ENCODE results near the gene PMF1.
A peak's percentile ranks its signal among the peaks of the same experiment; 100 is the strongest.
"Not testable (repeated sequence)": the region's sequence is repeated elsewhere in the genome, so short reads cannot be mapped to it uniquely, and the experiment has no call there.

PMF1 gene, protein sequence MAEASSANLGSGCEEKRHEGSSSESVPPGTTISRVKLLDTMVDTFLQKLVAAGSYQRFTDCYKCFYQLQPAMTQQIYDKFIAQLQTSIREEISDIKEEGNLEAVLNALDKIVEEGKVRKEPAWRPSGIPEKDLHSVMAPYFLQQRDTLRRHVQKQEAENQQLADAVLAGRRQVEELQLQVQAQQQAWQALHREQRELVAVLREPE

DNA sequence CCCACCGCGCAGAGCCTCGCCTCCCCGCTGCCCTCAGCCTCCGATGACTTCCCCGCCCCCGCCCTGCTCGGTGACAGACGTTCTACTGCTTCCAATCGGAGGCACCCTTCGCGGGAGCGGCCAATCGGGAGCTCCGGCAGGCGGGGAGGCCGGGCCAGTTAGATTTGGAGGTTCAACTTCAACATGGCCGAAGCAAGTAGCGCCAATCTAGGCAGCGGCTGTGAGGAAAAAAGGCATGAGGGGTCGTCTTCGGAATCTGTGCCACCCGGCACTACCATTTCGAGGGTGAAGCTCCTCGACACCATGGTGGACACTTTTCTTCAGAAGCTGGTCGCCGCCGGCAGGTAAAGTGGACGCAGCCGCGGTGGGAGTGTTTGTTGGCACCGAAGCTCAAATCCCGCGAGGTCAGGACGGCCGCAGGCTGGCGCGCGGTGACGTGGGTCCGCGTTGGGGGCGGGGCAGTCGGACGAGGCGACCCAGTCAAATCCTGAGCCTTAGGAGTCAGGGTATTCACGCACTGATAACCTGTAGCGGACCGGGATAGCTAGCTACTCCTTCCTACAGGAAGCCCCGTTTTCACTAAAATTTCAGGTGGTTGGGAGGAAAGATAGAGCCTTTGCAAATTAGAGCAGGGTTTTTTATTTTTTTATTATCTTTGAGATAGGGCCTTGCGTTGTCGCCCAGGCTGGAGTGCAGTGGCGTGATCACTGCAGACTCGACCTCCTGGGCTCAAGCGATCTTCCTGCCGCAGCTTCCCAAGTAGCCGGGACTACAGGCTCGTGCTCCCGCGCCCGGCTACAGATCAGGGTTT, at the start of gene PMF1:
Gene PMF1 (plus strand): TSS at position 175 of the 811 bp plus-strand sequence. CDS start 9 bp downstream, at position 184.
- ATAC-seq, result peak; percentile 93
- DNase-seq, result peak; percentile 93 to 96
- peaks cover 57% of the 10 kb centered on the region for H3K4me1 Mint-ChIP-seq
- peak within 1 kb of the TSS; percentile 98 to 99 for H3K27ac Mint-ChIP-seq
- no peaks in the 10 kb centered on the region for H3K27me3 Mint-ChIP-seq
- H3K9me3 Mint-ChIP-seq, result no peaks in the 10 kb centered on the region
- peak within 1 kb of the TSS; percentile 93 to 97 for H3K4me3 Mint-ChIP-seq

DNA sequence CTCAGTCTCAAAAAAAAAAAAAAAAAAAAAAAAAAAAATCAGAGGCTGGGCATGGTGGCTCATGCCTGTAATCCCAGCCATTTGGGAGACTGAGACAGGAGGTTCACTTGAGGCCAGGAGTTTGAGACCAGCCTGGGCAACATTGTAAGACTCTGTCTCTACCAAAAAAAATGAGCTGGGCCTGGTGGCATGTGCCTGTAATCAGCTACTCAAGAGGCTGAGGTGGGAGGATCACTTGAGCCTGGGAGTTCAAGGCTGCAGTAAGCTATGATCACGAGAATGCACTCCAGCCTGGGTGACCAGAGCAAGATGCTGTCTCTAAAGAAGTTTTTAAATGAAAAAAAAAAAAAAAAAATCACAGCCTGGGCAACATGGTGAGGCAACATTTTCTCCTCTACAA, 49.1 kb upstream of the PMF1 start:
- no peak overlapping the region for H3K27ac Mint-ChIP-seq
- H3K27me3 Mint-ChIP-seq, result no peaks in the 10 kb centered on the region
- peaks cover 48% of the 10 kb centered on the region for H3K4me1 Mint-ChIP-seq
- no peak overlapping the region for H3K4me3 Mint-ChIP-seq
- peaks cover 6 to 8% of the 10 kb centered on the region in 2 donors for H3K9me3 Mint-ChIP-seq
- no peak for ATAC-seq
- no peak for DNase-seq

DNA sequence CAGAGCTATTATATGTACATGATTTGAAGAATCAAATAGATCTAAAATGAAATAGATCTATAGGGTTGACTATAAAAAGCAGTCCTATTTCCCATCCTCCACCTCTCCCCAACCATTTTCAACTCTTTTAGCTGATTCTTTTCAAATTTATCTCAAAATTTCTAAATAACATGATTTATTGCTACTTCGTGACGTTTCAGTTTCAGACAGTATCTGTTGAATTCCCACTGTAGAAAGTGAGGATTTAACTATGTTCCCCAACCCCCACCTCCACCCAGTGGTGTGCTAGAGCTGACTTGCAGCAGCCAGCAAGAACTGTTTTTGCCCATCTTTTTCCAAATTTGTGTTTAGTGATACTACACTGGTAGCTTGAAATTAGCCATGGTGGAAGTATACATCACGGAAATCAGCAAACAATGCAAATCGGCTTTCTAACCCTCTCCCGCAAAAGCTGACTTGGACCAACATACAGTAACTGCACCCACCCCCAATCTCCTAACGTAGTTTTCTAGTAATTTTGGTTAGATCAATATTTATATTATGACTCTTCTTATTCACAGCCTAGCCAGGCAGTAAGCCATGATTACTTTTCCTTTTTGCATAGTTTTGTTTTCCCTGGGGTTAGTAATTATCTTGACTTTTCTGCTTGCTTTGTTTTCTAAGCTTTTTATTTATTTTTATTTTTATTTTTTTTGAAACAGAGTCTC, 48.5 kb upstream of the PMF1 start:
- Mint-ChIP-seq H3K4me1 (peaks cover 42% of the 10 kb centered on the region), H3K9me3 (peaks cover 6 to 8% of the 10 kb centered on the region in 2 donors), H3K27me3 (no peaks in the 10 kb centered on the region), H3K27ac (no peak overlapping the region), H3K4me3 (no peak overlapping the region)
- DNase-seq, result no peak
- ATAC-seq, result no peak

DNA sequence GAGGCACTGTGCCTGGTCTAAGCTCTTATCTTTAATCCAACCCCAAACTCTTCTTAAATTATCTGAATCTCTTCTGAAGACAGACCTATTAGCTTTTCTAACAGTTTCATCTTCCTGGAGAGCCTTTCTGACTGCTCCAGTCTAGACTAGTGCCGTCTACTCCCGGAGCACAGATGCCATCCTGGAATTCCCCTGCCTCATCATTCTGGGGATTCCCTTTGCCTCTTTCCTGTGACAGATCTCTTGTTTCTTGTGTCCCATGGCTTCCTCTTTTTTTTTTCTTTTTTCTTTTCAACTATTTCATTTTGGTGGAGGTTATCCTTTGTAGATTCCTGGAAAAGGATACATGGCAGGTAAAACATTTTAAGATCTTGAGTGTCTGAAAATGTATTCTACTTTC, 47.7 kb upstream of the PMF1 start:
- Mint-ChIP-seq H3K4me1 (peaks cover 34% of the 10 kb centered on the region), H3K27ac (no peak overlapping the region), H3K27me3 (no peaks in the 10 kb centered on the region), H3K4me3 (no peak overlapping the region), H3K9me3 (peaks cover 6 to 8% of the 10 kb centered on the region in 2 donors)
- DNase-seq (no peak), ATAC-seq (no peak)

DNA sequence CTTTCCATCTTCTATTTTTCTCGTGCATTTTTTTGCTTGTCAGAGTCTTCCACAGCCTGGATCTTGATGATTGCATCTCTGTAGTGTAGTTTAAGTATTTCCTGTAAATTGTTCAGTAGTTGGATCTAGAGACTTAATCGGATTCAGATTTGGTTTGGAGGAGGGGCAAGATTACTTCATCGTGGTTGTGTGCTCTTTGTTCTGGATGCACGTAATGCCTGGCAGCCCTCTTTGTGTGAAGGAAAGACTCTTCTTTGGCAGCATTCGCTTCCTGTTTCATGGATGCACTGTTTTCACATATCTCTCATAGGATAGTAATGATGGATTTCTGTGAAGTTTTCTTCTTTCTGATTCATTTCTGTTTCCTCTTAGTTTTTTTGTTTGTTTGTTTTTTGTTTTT, 45.3 kb upstream of the PMF1 start:
- no peak for ATAC-seq
- Mint-ChIP-seq H3K9me3 (peaks cover 6 to 8% of the 10 kb centered on the region in 2 donors), H3K4me3 (no peak overlapping the region), H3K27ac (no peak overlapping the region), H3K27me3 (no peaks in the 10 kb centered on the region), H3K4me1 (peaks cover 12% of the 10 kb centered on the region)
- DNase-seq, result no peak

DNA sequence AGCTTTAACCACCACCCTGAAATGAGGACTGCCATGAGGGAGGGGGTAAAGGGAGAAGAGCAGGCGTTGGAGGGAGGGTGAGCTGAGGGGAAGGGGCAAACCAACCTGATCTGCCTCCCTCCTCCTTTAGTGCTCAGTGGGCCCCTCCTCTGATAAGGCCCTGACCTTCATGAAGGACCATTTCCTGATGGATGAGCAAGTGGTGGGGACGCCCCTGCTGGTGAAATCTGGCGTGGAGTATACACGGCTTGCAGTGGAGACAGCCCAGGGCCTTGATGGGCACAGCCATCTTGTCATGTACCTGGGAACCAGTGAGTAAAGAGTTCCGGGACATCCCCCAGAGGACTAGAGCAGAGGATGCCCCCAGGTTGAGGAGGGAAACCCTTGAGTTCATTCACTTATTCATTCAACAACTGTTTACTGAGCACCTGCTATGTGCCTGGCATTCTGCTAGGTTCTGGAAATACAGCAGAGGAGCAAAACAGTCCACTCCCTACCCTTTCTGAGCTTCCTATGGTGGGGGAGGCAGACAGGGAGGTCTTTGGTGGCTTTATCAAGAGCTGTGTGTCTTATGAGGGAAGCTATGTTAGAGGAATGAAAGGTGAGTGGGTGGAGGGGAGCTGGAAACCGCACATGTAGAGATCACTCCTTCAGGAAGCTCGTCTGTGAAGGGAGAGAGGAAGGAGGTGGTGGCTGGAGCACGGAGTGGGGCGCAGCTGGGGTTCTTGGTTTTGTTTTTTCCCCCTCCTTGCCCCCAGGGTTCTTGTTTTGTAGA, 39.9 kb upstream of the PMF1 start:
- DNase-seq (no peak), ATAC-seq (no peak)
- Mint-ChIP-seq H3K9me3 (no peaks in the 10 kb centered on the region), H3K4me3 (peak overlapping the region in 1 of 2 donors; percentile 43), H3K27ac (peak overlapping the region; percentile 13 to 38), H3K4me1 (peaks cover 25% of the 10 kb centered on the region), H3K27me3 (no peaks in the 10 kb centered on the region)

DNA sequence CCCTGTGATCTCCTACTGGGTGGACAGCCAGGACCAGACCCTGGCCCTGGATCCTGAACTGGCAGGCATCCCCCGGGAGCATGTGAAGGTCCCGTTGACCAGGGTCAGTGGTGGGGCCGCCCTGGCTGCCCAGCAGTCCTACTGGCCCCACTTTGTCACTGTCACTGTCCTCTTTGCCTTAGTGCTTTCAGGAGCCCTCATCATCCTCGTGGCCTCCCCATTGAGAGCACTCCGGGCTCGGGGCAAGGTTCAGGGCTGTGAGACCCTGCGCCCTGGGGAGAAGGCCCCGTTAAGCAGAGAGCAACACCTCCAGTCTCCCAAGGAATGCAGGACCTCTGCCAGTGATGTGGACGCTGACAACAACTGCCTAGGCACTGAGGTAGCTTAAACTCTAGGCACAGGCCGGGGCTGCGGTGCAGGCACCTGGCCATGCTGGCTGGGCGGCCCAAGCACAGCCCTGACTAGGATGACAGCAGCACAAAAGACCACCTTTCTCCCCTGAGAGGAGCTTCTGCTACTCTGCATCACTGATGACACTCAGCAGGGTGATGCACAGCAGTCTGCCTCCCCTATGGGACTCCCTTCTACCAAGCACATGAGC, 36.1 kb upstream of the PMF1 start:
- no peak overlapping the region for H3K4me3 Mint-ChIP-seq
- ATAC-seq, result peak; percentile 26
- no peaks in the 10 kb centered on the region for H3K27me3 Mint-ChIP-seq
- peaks cover 33% of the 10 kb centered on the region for H3K4me1 Mint-ChIP-seq
- no peaks in the 10 kb centered on the region for H3K9me3 Mint-ChIP-seq
- no peak for DNase-seq
- peak overlapping the region in 1 of 2 donors; percentile 59 for H3K27ac Mint-ChIP-seq

DNA sequence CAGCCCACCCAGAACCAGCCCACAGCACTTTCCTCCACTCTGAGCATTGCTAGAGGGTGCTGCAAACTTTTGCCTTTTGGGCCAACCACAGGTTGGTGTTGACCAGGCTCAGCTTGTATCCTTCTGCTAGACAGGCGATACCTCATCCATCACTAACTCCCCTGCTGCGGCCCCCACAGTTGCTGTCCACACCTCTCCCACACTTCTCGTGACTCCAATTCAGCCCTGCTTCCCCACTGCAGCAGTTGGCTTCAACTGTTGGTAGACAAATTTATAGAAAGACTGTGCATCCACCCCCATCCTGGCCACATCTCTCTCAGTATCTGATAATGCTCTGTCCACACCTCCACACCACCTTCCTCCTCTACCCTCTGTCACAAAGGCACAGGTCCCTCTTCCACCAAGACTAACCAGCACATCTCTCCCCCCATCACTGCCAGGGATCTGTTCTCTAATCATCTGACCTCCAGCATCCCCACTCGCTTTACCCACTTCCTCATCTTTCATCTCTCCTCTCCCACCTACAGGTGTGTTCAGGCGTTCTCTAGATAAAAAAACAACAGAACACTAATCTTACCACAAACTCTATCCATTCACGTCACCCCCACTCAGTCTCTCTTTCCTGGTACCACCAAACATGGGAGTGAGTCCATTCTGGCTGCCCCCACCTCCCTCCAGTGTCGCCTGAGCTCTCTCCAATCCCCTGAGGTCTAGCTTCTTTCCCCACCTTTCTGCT, 34.7 kb upstream of the PMF1 start:
- peak overlapping the region in 1 of 2 donors; percentile 47 for H3K27ac Mint-ChIP-seq
- H3K27me3 Mint-ChIP-seq, result no peaks in the 10 kb centered on the region

DNA sequence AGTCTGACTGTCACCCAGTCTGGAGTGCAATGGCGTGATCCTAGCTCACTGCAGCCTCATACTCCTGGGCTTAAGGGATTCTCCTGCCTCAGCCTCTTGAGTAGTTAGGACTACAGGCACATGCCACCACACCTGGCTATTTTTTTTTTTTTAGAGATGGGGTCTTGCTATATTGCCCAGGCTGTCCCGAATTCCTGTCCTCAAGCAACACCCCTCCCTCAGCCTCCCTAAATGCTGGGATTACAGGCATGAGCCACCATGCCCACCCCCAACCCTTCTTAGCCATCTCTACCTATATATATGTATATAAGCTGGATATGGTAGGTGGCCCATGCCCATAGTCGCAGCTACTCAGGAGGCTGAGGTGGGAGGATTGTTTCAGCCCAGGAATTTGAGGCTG, 32.3 kb upstream of the PMF1 start:
- Mint-ChIP-seq H3K27ac (no peak overlapping the region), H3K27me3 (no peaks in the 10 kb centered on the region), H3K4me1 (peaks cover 18% of the 10 kb centered on the region), H3K4me3 (no peak overlapping the region), H3K9me3 (no peaks in the 10 kb centered on the region)
- no peak for ATAC-seq
- no peak for DNase-seq

More for the DNA sequence above, 34.7 kb upstream of the PMF1 start:
- H3K9me3 Mint-ChIP-seq, result no peaks in the 10 kb centered on the region
- H3K4me3 Mint-ChIP-seq, result peak overlapping the region; percentile 9 to 23
- peaks cover 27% of the 10 kb centered on the region for H3K4me1 Mint-ChIP-seq
- DNase-seq (no peak), ATAC-seq (peak; percentile 57)

DNA sequence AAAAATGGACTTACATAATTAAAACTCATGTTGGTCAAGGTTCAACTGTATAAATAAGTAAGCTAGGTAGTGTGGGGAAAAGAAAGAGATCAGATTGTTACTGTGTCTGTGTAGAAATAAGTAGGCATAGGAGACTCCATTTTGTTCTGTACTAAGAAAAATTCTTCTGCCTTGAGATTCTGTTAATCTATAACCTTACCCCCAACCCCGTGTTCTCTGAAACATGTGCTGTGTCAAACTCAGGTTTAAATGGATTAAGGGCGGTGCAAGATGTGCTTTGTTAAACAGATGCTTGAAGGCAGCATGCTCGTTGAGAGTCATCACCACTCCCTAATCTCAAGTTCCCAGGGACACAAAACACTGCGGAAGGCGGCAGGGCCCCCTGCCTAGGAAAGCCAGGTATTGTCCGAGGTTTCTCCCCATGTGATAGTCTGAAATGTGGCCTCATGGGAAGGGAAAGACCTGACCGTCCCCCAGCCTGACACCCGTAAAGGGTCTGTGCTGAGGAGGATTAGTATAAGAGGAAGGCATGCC, 31.3 kb upstream of the PMF1 start:
- not testable (repeated sequence) for H3K4me3 Mint-ChIP-seq, DNase-seq, H3K27me3 Mint-ChIP-seq, ATAC-seq, H3K9me3 Mint-ChIP-seq, H3K27ac Mint-ChIP-seq
- H3K4me1 Mint-ChIP-seq, result peaks cover 23% of the 10 kb centered on the region

DNA sequence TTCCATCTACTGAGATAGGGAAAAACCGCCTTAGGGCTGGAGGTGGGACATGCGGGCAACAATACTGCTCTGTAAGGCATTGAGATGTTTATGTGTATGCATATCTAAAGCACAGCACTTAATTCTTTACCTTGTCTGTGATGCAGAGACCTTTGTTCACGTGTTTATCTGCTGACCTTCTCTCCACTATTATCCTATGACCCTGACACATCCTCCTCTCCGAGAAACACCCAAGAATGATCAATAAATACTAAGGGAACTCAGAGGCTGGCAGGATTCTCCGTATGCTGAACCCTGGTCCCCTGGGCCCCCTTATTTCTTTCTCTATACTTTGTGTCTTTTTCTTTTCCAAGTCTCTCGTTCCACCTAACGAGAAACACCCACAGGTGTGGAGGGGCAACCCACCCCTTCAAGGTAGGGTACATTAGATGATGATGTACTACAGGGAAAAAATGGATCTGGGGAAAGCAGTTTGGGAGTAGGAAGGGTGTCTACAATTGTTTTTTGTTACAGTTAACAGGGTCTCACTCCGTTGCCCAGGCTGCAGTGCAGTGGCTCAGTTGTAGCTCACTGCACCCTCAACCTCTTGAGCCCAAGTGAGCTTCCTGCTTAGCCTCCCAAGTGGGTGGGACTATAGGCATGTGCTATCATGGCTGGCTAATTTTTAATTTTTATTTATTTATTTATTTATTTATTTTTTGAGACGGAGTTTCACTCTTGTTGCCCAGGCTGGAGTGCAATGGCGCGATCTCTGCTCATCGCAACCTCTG, 30.6 kb upstream of the PMF1 start:
- H3K9me3 Mint-ChIP-seq, ATAC-seq, H3K27ac Mint-ChIP-seq, H3K4me3 Mint-ChIP-seq, DNase-seq, H3K27me3 Mint-ChIP-seq: not testable (repeated sequence)
- H3K4me1 Mint-ChIP-seq, result peaks cover 18% of the 10 kb centered on the region

DNA sequence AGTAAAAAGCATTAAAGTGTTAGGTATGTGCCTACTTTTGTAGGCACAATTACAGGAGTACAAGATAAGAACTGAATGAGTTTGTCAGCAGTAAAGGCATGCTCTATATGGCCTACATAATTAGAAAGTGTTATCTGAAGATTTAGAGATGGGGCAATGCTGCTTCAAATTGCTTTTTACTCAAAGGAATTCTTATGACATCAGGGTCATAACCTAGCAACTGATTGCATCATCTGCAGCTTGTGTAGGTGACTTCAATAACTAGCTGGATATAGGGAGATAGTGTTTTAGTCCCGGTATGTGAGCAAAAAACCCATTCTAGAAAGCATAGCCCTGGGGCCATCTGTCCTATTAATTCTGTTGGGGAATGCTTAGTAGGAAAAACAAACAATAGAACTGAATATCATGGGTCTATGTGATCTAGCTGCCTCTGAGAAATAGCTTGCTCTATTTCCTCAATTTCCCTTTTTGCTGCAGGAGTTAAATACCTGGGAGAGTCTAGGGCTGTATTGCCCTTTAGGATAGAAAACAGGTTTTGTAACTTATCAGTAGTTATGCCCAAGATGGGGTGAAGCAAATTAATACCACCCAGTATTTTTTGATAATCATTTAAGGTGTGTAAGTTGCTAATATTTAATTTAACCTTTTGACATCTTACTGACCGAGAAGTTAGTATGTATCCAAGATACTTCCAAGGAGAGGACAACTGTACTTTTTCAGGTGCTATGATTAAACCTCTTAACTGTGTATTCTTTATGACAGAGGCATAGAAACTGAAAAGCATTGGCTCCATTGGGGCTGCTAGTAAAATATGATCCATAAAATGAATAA, 26.2 kb upstream of the PMF1 start:
- DNase-seq, result not testable (repeated sequence)

DNA sequence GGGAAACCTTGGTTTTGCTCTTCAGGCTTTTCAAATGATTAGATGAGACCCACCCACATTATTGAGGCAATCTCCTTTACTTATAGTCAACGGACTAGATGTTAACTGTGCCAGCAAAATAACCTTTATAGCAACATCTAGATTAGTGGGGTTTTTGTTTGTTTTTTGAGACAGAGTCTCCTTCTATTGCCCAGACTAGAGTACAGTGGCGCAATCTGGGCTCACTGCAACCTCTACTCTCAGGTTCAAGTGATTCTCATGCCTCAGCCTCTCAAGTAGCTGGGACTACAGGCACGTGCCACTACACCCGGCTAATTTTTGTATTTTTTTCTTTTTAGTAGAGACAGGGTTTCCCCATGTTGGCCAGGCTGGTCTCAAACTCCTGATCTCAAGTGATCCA, 22.5 kb upstream of the PMF1 start:
- Mint-ChIP-seq H3K4me1 (peaks cover 39% of the 10 kb centered on the region), H3K9me3 (peaks cover 0 to 12% of the 10 kb centered on the region in 2 donors)
- not testable (repeated sequence) for ATAC-seq, H3K27ac Mint-ChIP-seq, DNase-seq, H3K4me3 Mint-ChIP-seq, H3K27me3 Mint-ChIP-seq

More for the DNA sequence above, 26.2 kb upstream of the PMF1 start:
- peaks cover 0 to 12% of the 10 kb centered on the region in 2 donors for H3K9me3 Mint-ChIP-seq
- peak overlapping the region in 1 of 2 donors; percentile 12 for H3K27ac Mint-ChIP-seq
- not testable (repeated sequence) for ATAC-seq, H3K4me1 Mint-ChIP-seq, H3K4me3 Mint-ChIP-seq, H3K27me3 Mint-ChIP-seq
